HCT116 (cell line): Measurements from ENCODE around the gene CACNA1C. TPM values are rescaled to one million over a fixed set of nuclear protein-coding genes. Genes with fewer than 3 reads are reported as not detected.

Source experiments
- ATAC-seq: fragments of 200-7000 bp; cut with Tn5 transposase; 2 replicates; pipeline ENCODE4 v1.9.1; 2020; ENCODE audit warnings: mild to moderate bottlenecking, moderate library complexity
- BruUV-seq: library from RNA; stranded (reverse); fragments of 400-500 nt; replicated peaks from 2 replicates; lab custom pipeline; 2021; lab: Mats Ljungman, UMichigan
- CTCF ChIA-PET: fragments of 300-600 bp; sonication (Branson Sonifier 250); formaldehyde crosslinking; loops from one replicate; lab custom pipeline; 2021; ENCODE audit warnings: antibody characterized with exemption; lab: Charles Lee
- POLR2A ChIA-PET: fragments of 300-600, 350-600 bp; sonication (Branson Sonifier 250); formaldehyde crosslinking; loops from one replicate; lab custom pipeline; 2021; ENCODE audit warnings: antibody characterized with exemption; lab: Charles Lee
- RAD21 ChIA-PET, 2 experiments: fragments of 300-600 bp; sonication (Branson Sonifier 250); formaldehyde crosslinking; loops; one replicate each; lab custom pipeline; 2023; ENCODE audit warnings: low total read pairs in 2 of 2; ENCODE audit not compliant: uncharacterized antibody in 2 of 2, unreplicated experiment in 2 of 2, low non-redundant PET in 1 of 2; lab: Charles Lee
- DNase-seq: peaks from one replicate; pipeline ENCODE4 v3.0.0-alpha.2; 2010; ENCODE audit warnings: low read depth, low spot score
- H2AFZ ChIP-seq: fragments of 200-600 bp; shearing (Covaris generic), sonication (generic); 2 replicates; pipeline ENCODE4 v1.6.1; 2017; ENCODE audit warnings: low read depth, mixed run types, mixed read lengths, antibody characterized with exemption, low read length; ENCODE audit not compliant: poor library complexity, severe bottlenecking
- H3K27ac ChIP-seq: 2 replicates; pipeline ENCODE4 v1.5.1; 2012; ENCODE audit warnings: low read depth, low read length
- H3K27me3 ChIP-seq: fragments of 200-600 bp; sonication (generic); 2 replicates; pipeline ENCODE4 v1.6.1; 2016; ENCODE audit warnings: mixed run types, low read length, mixed read lengths; ENCODE audit not compliant: insufficient read depth
- H3K36me3 ChIP-seq, 2 experiments: fragments of 200-500 bp in 1 of 2; fragments of 200-600 bp in 1 of 2; sonication (Bioruptor generic) in 1 of 2; sonication (generic) in 1 of 2; 2 replicates each; pipeline versions ENCODE4 v1.5.1 to v1.6.1; 2014 to 2016; ENCODE audit warnings: low read length in 2 of 2, inconsistent platforms in 1 of 2, mixed read lengths in 1 of 2, mixed run types in 1 of 2; ENCODE audit not compliant: insufficient read depth in 2 of 2, control insufficient read depth in 1 of 2
- H3K4me1 ChIP-seq, 2 experiments: fragments of 200-600 bp in 1 of 2; sonication (generic) in 1 of 2; 2 replicates each; pipeline versions ENCODE4 v1.5.1 to v1.6.1; 2012 to 2017; ENCODE audit warnings: low read length in 2 of 2, inconsistent platforms in 1 of 2, mild to moderate bottlenecking in 1 of 2, mixed read lengths in 1 of 2, mixed run types in 1 of 2, moderate library complexity in 1 of 2; ENCODE audit not compliant: insufficient read depth in 2 of 2, control insufficient read depth in 1 of 2
- H3K4me2 ChIP-seq: fragments of 200-600 bp; sonication (generic); 2 replicates; pipeline ENCODE4 v1.6.1; 2017; ENCODE audit warnings: mixed run types, low read length, mixed read lengths
- H3K4me3 ChIP-seq, 2 experiments: fragments of 200-600 bp in 1 of 2; sonication (generic) in 1 of 2; replicated peaks in 1 of 2; 2 replicates each; pipeline ENCODE4 v1.5.1; 2011 to 2016; ENCODE audit warnings: low read length in 2 of 2, control low read depth in 1 of 2, low read depth in 1 of 2, mild to moderate bottlenecking in 1 of 2, mixed read lengths in 1 of 2, mixed run types in 1 of 2
- H3K79me2 ChIP-seq: fragments of 200-600 bp; sonication (generic); 2 replicates; pipeline ENCODE4 v1.6.1; 2017; ENCODE audit warnings: mild to moderate bottlenecking, mixed run types, low read length, moderate library complexity, mixed read lengths; ENCODE audit not compliant: insufficient read depth
- H3K9ac ChIP-seq: fragments of 200-600 bp; sonication (generic); 2 replicates; pipeline ENCODE4 v1.6.1; 2016; ENCODE audit warnings: low read length, mixed read lengths
- H3K9me2 ChIP-seq: fragments of 200-600 bp; sonication (generic), shearing (Covaris generic); 2 replicates; pipeline ENCODE4 v1.6.1; 2017; ENCODE audit warnings: mixed run types, mild to moderate bottlenecking, moderate library complexity; ENCODE audit not compliant: insufficient read depth
- H3K9me3 ChIP-seq, 2 experiments: fragments of 200-500 bp in 1 of 2; fragments of 200-600 bp in 1 of 2; sonication (Bioruptor generic) in 1 of 2; sonication (generic) in 1 of 2; 2 replicates each; pipeline ENCODE4 v1.6.1; 2014 to 2017; ENCODE audit warnings: low read length in 2 of 2, mixed read lengths in 2 of 2, inconsistent platforms in 1 of 2, low read depth in 1 of 2, mild to moderate bottlenecking in 1 of 2, mixed run types in 1 of 2, moderate library complexity in 1 of 2; ENCODE audit not compliant: control insufficient read depth in 1 of 2, insufficient read depth in 1 of 2
- H4K20me1 ChIP-seq: fragments of 200-600 bp; sonication (generic), shearing (Covaris generic); 2 replicates; pipeline ENCODE4 v1.6.1; 2017; ENCODE audit warnings: mixed run types, mild to moderate bottlenecking, moderate library complexity; ENCODE audit not compliant: insufficient read depth
- ELF1 ChIP-seq: IDR thresholded peaks from 2 replicates; pipeline ENCODE4 v1.6.1; 2012; ENCODE audit warnings: low read depth, borderline replicate concordance
- EZH2 ChIP-seq: fragments of 200-600 bp; sonication (generic); IDR thresholded peaks from 2 replicates; pipeline ENCODE4 v1.6.1; 2017; ENCODE audit warnings: antibody characterized with exemption, mixed run types
- EZH2phosphoT487 ChIP-seq: fragments of 200-600 bp; IDR thresholded peaks from 2 replicates; pipeline ENCODE4 v1.6.1; 2018; ENCODE audit warnings: antibody characterized with exemption, borderline replicate concordance
- JUND ChIP-seq: IDR thresholded peaks from 2 replicates; pipeline ENCODE4 v1.6.1; 2012
- POLR2A ChIP-seq: IDR thresholded peaks from 2 replicates; pipeline ENCODE4 v1.7.0; 2011; ENCODE audit warnings: borderline replicate concordance; ENCODE audit not compliant: insufficient read depth, insufficient read length; ENCODE audit errors: extremely low read depth
- SIN3A ChIP-seq: IDR thresholded peaks from 2 replicates; pipeline ENCODE4 v1.6.1; 2012; ENCODE audit warnings: low read depth
- SP1 ChIP-seq: IDR thresholded peaks from 2 replicates; pipeline ENCODE4 v1.6.1; 2012; ENCODE audit warnings: low read depth
- TCF7L2 ChIP-seq: IDR thresholded peaks from 2 replicates; pipeline ENCODE4 v1.7.0; 2011; ENCODE audit warnings: borderline replicate concordance, inconsistent platforms; ENCODE audit not compliant: insufficient read depth, insufficient read length; ENCODE audit errors: extremely low read depth
- YY1 ChIP-seq: IDR thresholded peaks from 2 replicates; pipeline ENCODE4 v1.6.1; 2011; ENCODE audit warnings: low read length, low read depth, moderate library complexity, mild to moderate bottlenecking; ENCODE audit not compliant: insufficient replicate concordance; ENCODE audit errors: extremely low read depth
- ZFX ChIP-seq: fragments of 450-650 bp; IDR thresholded peaks from 2 replicates; pipeline ENCODE4 v1.6.1; 2017
- ZNF274 ChIP-seq: fragments of 200-500 bp; sonication (Bioruptor generic); IDR thresholded peaks from 2 replicates; pipeline ENCODE4 v1.6.1; 2014; ENCODE audit warnings: mild to moderate bottlenecking, low read depth, low read length, inconsistent platforms
- intact Hi-C: fragments of 100-400 bp; cut with micrococcal nuclease; formaldehyde crosslinking; loops from 2 replicates; pipeline ENCODE4 v1.10.0; 2022
- total RNA-seq: library from RNA; stranded (reverse); gene quantifications from one replicate; pipeline ENCODE4 v1.2.1, GENCODE V29; 2021; ENCODE audit not compliant: unreplicated experiment
- TF ChIP-seq, protein P1 (sequence below): IDR thresholded peaks from 2 replicates; pipeline ENCODE4 v1.6.1; 2011; ENCODE audit warnings: mild to moderate bottlenecking, low read length, moderate library complexity; ENCODE audit not compliant: insufficient replicate concordance; ENCODE audit errors: extremely low read depth
- TF ChIP-seq, protein P2 (sequence below): IDR thresholded peaks from 2 replicates; pipeline ENCODE4 v1.6.1; 2012; ENCODE audit warnings: low read depth
- TF ChIP-seq, protein P3 (sequence below): IDR thresholded peaks from 2 replicates; pipeline ENCODE4 v1.6.1; 2012
- TF ChIP-seq, protein P4 (sequence below): IDR thresholded peaks from 2 replicates; pipeline ENCODE4 v1.6.1; 2012
- TF ChIP-seq, protein P5 (sequence below), 3 experiments: fragments of 200-600 bp in 1 of 3; sonication (generic) in 1 of 3; IDR thresholded peaks in 2 of 3; conservative IDR thresholded peaks in 1 of 3; 2 replicates each; pipeline ENCODE4 v1.5.1; 2012 to 2017; ENCODE audit warnings: low read depth in 2 of 3, low read length in 2 of 3, antibody characterized with exemption in 1 of 3, borderline replicate concordance in 1 of 3, control low read depth in 1 of 3, mild to moderate bottlenecking in 1 of 3, mixed read lengths in 1 of 3, mixed run types in 1 of 3, moderate library complexity in 1 of 3; ENCODE audit not compliant: insufficient read depth in 1 of 3

The CACNA1C gene
- total RNA-seq, 1 experiment from 2014 or later = 0.05 TPM

DNA sequence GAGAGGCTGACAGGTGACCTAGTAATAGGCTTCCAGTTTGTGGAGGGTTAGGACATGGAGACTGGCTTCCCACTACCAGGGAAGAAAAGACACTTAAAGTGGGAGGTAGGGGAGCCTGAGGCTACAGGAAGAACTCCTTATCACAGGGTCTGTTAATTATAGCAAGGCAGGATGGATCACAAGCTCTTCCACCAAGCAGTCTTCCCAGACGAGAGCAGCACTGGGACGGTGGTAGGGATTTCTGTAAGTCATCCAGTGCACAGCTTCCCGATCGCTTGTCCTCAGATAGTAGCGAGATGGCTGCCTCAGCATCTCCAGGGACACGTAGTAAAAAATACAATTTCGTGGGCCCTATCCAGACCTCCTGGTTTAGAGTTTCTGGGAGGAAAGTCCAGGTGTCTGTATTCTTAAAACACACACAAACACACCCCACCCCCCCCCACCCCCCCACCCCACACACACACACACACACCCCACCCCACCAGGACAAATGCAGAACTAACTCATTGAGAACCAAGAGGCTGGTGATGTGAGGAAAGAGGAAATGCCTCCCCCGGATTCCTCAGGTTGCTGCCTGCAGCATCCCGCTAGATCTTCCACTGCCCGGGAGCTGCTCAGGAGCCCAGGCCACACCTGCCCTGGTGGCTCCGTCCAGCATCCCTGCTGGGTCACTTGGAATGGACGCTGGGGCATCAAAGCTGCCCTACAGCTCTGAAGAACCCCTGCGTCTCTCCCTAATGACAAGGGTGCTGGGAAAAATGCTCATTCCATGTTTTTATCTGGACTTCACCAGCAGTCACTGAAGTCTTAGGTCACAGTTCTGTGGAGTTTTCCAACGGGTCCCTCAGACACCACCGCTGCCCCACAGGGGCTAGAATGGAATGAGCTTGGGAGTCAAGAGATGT is 307.2 kb downstream of the CACNA1C start:
- POLR2A ChIA-PET = no interaction called here
- no peaks in the 10 kb centered on the region for H3K79me2 ChIP-seq

More for the DNA sequence above, 307.2 kb downstream of the CACNA1C start:
- H4K20me1 ChIP-seq = no peaks in the 10 kb centered on the region
- ATAC-seq (peak; percentile 31; the same call in 1 of the 2 replicates), DNase-seq (no peak)
- intact Hi-C loops = no loop called here
- CTCF ChIA-PET = interaction anchor here (1.0 to 1.7 kb wide), 8 partner anchors 9 to 71 kb away, joined by 3 to 5 read pairs (median 3); no protein-coding TSS in a partner anchor
- peak overlapping the region; percentile 35 for H2AFZ ChIP-seq
- H3K4me1 ChIP-seq = no peaks in the 10 kb centered on the region
- no peaks in the 10 kb centered on the region for H3K36me3 ChIP-seq
- H3K4me3 ChIP-seq = no peak overlapping the region
- TF ChIP-seq JUND (no peak), EZH2 (no peak), ZFX (no peak), POLR2A (no peak), SP1 (no peak), ELF1 (no peak), YY1 (no peak), SIN3A (no peak), TCF7L2 (no peak), EZH2phosphoT487 (no peak), ZNF274 (no peak)
- TF ChIP-seq, protein P1, sequence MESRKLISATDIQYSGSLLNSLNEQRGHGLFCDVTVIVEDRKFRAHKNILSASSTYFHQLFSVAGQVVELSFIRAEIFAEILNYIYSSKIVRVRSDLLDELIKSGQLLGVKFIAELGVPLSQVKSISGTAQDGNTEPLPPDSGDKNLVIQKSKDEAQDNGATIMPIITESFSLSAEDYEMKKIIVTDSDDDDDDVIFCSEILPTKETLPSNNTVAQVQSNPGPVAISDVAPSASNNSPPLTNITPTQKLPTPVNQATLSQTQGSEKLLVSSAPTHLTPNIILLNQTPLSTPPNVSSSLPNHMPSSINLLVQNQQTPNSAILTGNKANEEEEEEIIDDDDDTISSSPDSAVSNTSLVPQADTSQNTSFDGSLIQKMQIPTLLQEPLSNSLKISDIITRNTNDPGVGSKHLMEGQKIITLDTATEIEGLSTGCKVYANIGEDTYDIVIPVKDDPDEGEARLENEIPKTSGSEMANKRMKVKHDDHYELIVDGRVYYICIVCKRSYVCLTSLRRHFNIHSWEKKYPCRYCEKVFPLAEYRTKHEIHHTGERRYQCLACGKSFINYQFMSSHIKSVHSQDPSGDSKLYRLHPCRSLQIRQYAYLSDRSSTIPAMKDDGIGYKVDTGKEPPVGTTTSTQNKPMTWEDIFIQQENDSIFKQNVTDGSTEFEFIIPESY = no peak
- TF ChIP-seq, protein P2, sequence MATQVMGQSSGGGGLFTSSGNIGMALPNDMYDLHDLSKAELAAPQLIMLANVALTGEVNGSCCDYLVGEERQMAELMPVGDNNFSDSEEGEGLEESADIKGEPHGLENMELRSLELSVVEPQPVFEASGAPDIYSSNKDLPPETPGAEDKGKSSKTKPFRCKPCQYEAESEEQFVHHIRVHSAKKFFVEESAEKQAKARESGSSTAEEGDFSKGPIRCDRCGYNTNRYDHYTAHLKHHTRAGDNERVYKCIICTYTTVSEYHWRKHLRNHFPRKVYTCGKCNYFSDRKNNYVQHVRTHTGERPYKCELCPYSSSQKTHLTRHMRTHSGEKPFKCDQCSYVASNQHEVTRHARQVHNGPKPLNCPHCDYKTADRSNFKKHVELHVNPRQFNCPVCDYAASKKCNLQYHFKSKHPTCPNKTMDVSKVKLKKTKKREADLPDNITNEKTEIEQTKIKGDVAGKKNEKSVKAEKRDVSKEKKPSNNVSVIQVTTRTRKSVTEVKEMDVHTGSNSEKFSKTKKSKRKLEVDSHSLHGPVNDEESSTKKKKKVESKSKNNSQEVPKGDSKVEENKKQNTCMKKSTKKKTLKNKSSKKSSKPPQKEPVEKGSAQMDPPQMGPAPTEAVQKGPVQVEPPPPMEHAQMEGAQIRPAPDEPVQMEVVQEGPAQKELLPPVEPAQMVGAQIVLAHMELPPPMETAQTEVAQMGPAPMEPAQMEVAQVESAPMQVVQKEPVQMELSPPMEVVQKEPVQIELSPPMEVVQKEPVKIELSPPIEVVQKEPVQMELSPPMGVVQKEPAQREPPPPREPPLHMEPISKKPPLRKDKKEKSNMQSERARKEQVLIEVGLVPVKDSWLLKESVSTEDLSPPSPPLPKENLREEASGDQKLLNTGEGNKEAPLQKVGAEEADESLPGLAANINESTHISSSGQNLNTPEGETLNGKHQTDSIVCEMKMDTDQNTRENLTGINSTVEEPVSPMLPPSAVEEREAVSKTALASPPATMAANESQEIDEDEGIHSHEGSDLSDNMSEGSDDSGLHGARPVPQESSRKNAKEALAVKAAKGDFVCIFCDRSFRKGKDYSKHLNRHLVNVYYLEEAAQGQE = no peak
- TF ChIP-seq, protein P3, sequence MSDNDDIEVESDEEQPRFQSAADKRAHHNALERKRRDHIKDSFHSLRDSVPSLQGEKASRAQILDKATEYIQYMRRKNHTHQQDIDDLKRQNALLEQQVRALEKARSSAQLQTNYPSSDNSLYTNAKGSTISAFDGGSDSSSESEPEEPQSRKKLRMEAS = no peak
- TF ChIP-seq, protein P4, sequence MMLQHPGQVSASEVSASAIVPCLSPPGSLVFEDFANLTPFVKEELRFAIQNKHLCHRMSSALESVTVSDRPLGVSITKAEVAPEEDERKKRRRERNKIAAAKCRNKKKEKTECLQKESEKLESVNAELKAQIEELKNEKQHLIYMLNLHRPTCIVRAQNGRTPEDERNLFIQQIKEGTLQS = no peak
- TF ChIP-seq, protein P5, sequence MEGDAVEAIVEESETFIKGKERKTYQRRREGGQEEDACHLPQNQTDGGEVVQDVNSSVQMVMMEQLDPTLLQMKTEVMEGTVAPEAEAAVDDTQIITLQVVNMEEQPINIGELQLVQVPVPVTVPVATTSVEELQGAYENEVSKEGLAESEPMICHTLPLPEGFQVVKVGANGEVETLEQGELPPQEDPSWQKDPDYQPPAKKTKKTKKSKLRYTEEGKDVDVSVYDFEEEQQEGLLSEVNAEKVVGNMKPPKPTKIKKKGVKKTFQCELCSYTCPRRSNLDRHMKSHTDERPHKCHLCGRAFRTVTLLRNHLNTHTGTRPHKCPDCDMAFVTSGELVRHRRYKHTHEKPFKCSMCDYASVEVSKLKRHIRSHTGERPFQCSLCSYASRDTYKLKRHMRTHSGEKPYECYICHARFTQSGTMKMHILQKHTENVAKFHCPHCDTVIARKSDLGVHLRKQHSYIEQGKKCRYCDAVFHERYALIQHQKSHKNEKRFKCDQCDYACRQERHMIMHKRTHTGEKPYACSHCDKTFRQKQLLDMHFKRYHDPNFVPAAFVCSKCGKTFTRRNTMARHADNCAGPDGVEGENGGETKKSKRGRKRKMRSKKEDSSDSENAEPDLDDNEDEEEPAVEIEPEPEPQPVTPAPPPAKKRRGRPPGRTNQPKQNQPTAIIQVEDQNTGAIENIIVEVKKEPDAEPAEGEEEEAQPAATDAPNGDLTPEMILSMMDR (IDR thresholded peaks at IDR 0.05 in 2 of 3, conservative IDR thresholded peaks at IDR 0.05 in 1 of 3; ENCODE audit: borderline replicate concordance in 1 of 3, insufficient read depth in 1 of 3, low read depth in 2 of 3, low read length in 2 of 3) = no peak
- TF ChIP-seq, all 23 proteins: peak for 0
- no peak overlapping the region for H3K27ac ChIP-seq
- RAD21 ChIA-PET = interaction anchor here in 1 of 2 experiments (0.7 kb wide), 1 partner anchor 223 kb away, joined by 3 read pairs; no protein-coding TSS in a partner anchor
- no peaks in the 10 kb centered on the region for H3K27me3 ChIP-seq
- H3K4me2 ChIP-seq = 0 out of 2 replicates have a peak overlapping the region, but pooled peaks have one; percentile 9
- H3K9ac ChIP-seq = no peak overlapping the region
- no peaks in the 10 kb centered on the region for H3K9me2 ChIP-seq
- BruUV-seq = no TSS peak
- H3K9me3 ChIP-seq = no peaks in the 10 kb centered on the region
